Nephron progenitor cell (in vitro differentiated cells): ENCODE results near the gene BDKRB1.

Source experiments
- DNase-seq: peaks from one replicate; pipeline ENCODE4 v3.0.0; 2021
- H3K27ac Mint-ChIP-seq: 2 replicates; pipeline ENCODE4 v1.8.0; 2021; ENCODE audit warnings: mild to moderate bottlenecking, moderate library complexity, mixed read lengths
- H3K27me3 Mint-ChIP-seq: 2 replicates; pipeline ENCODE4 v1.8.0; 2021; ENCODE audit warnings: mild to moderate bottlenecking, low read depth, mixed read lengths; ENCODE audit not compliant: poor library complexity
- H3K36me3 Mint-ChIP-seq: 2 replicates; pipeline ENCODE4 v1.8.0; 2021; ENCODE audit warnings: low read depth, mixed read lengths
- H3K4me1 Mint-ChIP-seq: 2 replicates; pipeline ENCODE4 v1.8.0; 2021; ENCODE audit warnings: mixed read lengths
- H3K4me3 Mint-ChIP-seq: 2 replicates; pipeline ENCODE4 v1.8.0; 2021; ENCODE audit warnings: mild to moderate bottlenecking, moderate library complexity, mixed read lengths
- H3K9me3 Mint-ChIP-seq: 2 replicates; pipeline ENCODE4 v1.8.0; 2021; ENCODE audit warnings: mild to moderate bottlenecking, moderate library complexity, mixed read lengths
- CTCF ChIP-seq: fragments of 200-600 bp; sonication (generic); IDR thresholded peaks from 2 replicates; pipeline ENCODE4 v1.5.0; 2021; ENCODE audit warnings: antibody characterized with exemption

Gene BDKRB1

GRCh38 chr14:96245710-96246538 lies 10.1 kb upstream of the BDKRB1 start:
- no peaks in the 10 kb centered on the region for H3K36me3 Mint-ChIP-seq
- H3K27me3 Mint-ChIP-seq = peaks cover 11% of the 10 kb centered on the region
- peaks cover 9% of the 10 kb centered on the region for H3K4me1 Mint-ChIP-seq
- TF ChIP-seq CTCF = no peak
- no peak overlapping the region for H3K4me3 Mint-ChIP-seq
- H3K27ac Mint-ChIP-seq = no peak overlapping the region
- no peak for DNase-seq
- peaks cover 23% of the 10 kb centered on the region for H3K9me3 Mint-ChIP-seq

- TF ChIP-seq CTCF = no peak
- Mint-ChIP-seq H3K27me3 (peaks cover 13% of the 10 kb centered on the region), H3K36me3 (no peaks in the 10 kb centered on the region), H3K4me3 (no peak overlapping the region), H3K27ac (no peak overlapping the region), H3K4me1 (peaks cover 9% of the 10 kb centered on the region), H3K9me3 (peaks cover 23% of the 10 kb centered on the region)
- DNase-seq = no peak
These were observed 9.5 kb upstream of the BDKRB1 start for GRCh38 chr14:96246539-96246847.

GRCh38 chr14:96247031-96247430 lies 9.0 kb upstream of the BDKRB1 start:
- H3K27me3 Mint-ChIP-seq = peaks cover 16% of the 10 kb centered on the region
- no peaks in the 10 kb centered on the region for H3K36me3 Mint-ChIP-seq
- H3K4me3 Mint-ChIP-seq = no peak overlapping the region
- H3K4me1 Mint-ChIP-seq = peaks cover 9% of the 10 kb centered on the region
- no peak overlapping the region for H3K27ac Mint-ChIP-seq
- no peak for DNase-seq
- H3K9me3 Mint-ChIP-seq = peaks cover 20% of the 10 kb centered on the region
- no peak for TF ChIP-seq CTCF

GRCh38 chr14:96249029-96249428 lies 7.0 kb upstream of the BDKRB1 start:
- H3K9me3 Mint-ChIP-seq = peaks cover 4% of the 10 kb centered on the region
- no peak overlapping the region for H3K4me3 Mint-ChIP-seq
- H3K27ac Mint-ChIP-seq = no peak overlapping the region
- peaks cover 16% of the 10 kb centered on the region for H3K27me3 Mint-ChIP-seq
- TF ChIP-seq CTCF = no peak
- H3K36me3 Mint-ChIP-seq = no peaks in the 10 kb centered on the region
- no peak for DNase-seq
- H3K4me1 Mint-ChIP-seq = peaks cover 14% of the 10 kb centered on the region

- TF ChIP-seq CTCF = no peak
- Mint-ChIP-seq H3K9me3 (peaks cover 4% of the 10 kb centered on the region), H3K27me3 (peaks cover 12% of the 10 kb centered on the region), H3K36me3 (no peaks in the 10 kb centered on the region), H3K4me1 (peaks cover 14% of the 10 kb centered on the region), H3K4me3 (no peak overlapping the region), H3K27ac (no peak overlapping the region)
- DNase-seq = no peak
These were observed 5.5 kb upstream of the BDKRB1 start for GRCh38 chr14:96250485-96250884.

GRCh38 chr14:96251656-96252155 lies 4.3 kb upstream of the BDKRB1 start:
- Mint-ChIP-seq H3K27me3 (peaks cover 16% of the 10 kb centered on the region), H3K4me1 (peaks cover 5% of the 10 kb centered on the region), H3K27ac (no peak overlapping the region), H3K36me3 (no peaks in the 10 kb centered on the region), H3K4me3 (no peak overlapping the region), H3K9me3 (no peaks in the 10 kb centered on the region)
- DNase-seq = no peak
- TF ChIP-seq CTCF = no peak
